Endodermal cell (in vitro differentiated cells): ENCODE results near the gene SDHAF4. TPM values are rescaled to one million over a fixed set of nuclear protein-coding genes. Genes with fewer than 3 reads are reported as not detected.

Source experiments
- DNase-seq: peaks from one replicate; pipeline ENCODE4 v3.0.0-alpha.2; 2017
- H3K27ac ChIP-seq: 2 replicates; pipeline ENCODE4 v1.5.1; 2013; ENCODE audit warnings: mild to moderate bottlenecking, low read depth, low read length, moderate library complexity
- H3K27me3 ChIP-seq: 2 replicates; pipeline ENCODE4 v1.6.1; 2013; ENCODE audit warnings: mild to moderate bottlenecking, low read length, moderate library complexity; ENCODE audit not compliant: insufficient read depth, control insufficient read depth, poor library complexity, severe bottlenecking
- H3K36me3 ChIP-seq: 2 replicates; pipeline ENCODE4 v1.7.0; 2013; ENCODE audit warnings: mild to moderate bottlenecking, low read length, moderate library complexity; ENCODE audit not compliant: control insufficient read depth, insufficient read depth
- H3K4me1 ChIP-seq: one replicate; pipeline ENCODE4 v1.7.0; 2013; ENCODE audit warnings: low read length; ENCODE audit not compliant: control insufficient read depth, insufficient read depth
- H3K4me3 ChIP-seq: 2 replicates; pipeline ENCODE4 v1.5.1; 2013; ENCODE audit warnings: mild to moderate bottlenecking, low read length, moderate library complexity
- H3K9ac ChIP-seq: 2 replicates; pipeline ENCODE4 v1.6.1; 2013; ENCODE audit warnings: mild to moderate bottlenecking, low read length, moderate library complexity; ENCODE audit not compliant: poor library complexity, severe bottlenecking; ENCODE audit errors: extremely low read depth
- H3K9me3 ChIP-seq: 2 replicates; pipeline ENCODE4 v1.6.1; 2013; ENCODE audit warnings: mild to moderate bottlenecking, low read length, moderate library complexity; ENCODE audit not compliant: control insufficient read depth
- H3K27ac Mint-ChIP-seq: 2 replicates; pipeline ENCODE4 v1.8.0; 2020; ENCODE audit warnings: mixed read lengths
- H3K27me3 Mint-ChIP-seq: 2 replicates; pipeline ENCODE4 v1.8.0; 2021; ENCODE audit warnings: mild to moderate bottlenecking, mixed read lengths; ENCODE audit not compliant: insufficient read depth
- H3K36me3 Mint-ChIP-seq: 2 replicates; pipeline ENCODE4 v1.8.0; 2020; ENCODE audit warnings: low read depth, mixed read lengths
- H3K4me1 Mint-ChIP-seq: 2 replicates; pipeline ENCODE4 v1.8.0; 2020; ENCODE audit warnings: mixed read lengths
- H3K4me3 Mint-ChIP-seq: 2 replicates; pipeline ENCODE4 v1.8.0; 2020; ENCODE audit warnings: mild to moderate bottlenecking, moderate library complexity, mixed read lengths
- H3K9me3 Mint-ChIP-seq: 2 replicates; pipeline ENCODE4 v1.8.0; 2020; ENCODE audit warnings: mild to moderate bottlenecking, mixed read lengths
- CTCF ChIP-seq: fragments of 200-600 bp; sonication (generic); conservative IDR thresholded peaks from 2 replicates; pipeline ENCODE4 v1.5.0; 2021; ENCODE audit warnings: antibody characterized with exemption, mild to moderate bottlenecking
- WGBS, 2 experiments: methylation state at CpG; one replicate each; pipeline versions ENCODE4 v1.1.5 to v1.1.7; 2013; ENCODE audit warnings: missing lambda C conversion rate in 2 of 2, mixed read lengths in 1 of 2; ENCODE audit not compliant: insufficient coverage in 1 of 2, insufficient read length in 1 of 2; 5-methylcytosine and 5-hydroxymethylcytosine counted together
- total RNA-seq, 2 donors: library from RNA; stranded (reverse); fragmentation: NEBNext Ultra II Directional in 1 of 2; extraction: Animal tissue kit (Norgen Biotek cat#: 25700) in 1 of 2; gene quantifications; 2 replicates in 1 of 2; 3 replicates in 1 of 2; pipeline ENCODE4 v1.2.1, GENCODE V29; 2021

Gene SDHAF4
- total RNA-seq, 2 donors from 2014 or later: 23.5 to 47.4 TPM

- Mint-ChIP-seq H3K9me3 (no peaks in the 10 kb centered on the region), H3K4me1 (no peaks in the 10 kb centered on the region), H3K27ac (no peak overlapping the region), H3K36me3 (peaks cover 51% of the 10 kb centered on the region), H3K4me3 (no peak overlapping the region), H3K27me3 (no peaks in the 10 kb centered on the region)
- peaks cover 54% of the 10 kb centered on the region for H3K36me3 ChIP-seq
- H3K9me3 ChIP-seq: peaks cover 5% of the 10 kb centered on the region
- no peak overlapping the region for H3K27ac ChIP-seq
- no peak for TF ChIP-seq CTCF
- no peak overlapping the region for H3K9ac ChIP-seq
- DNase-seq: no peak
- 100% methylated on average over 1 of the region's 1 CpG; no CpG with 5 or more reads in 1 of the 2 experiments for WGBS, 2 experiments
- H3K4me1 ChIP-seq: no peaks in the 10 kb centered on the region
- no peaks in the 10 kb centered on the region for H3K27me3 ChIP-seq
- no peak overlapping the region for H3K4me3 ChIP-seq
Measured at GRCh38 chr6:70586114-70586513, 19.4 kb downstream of the SDHAF4 start.

GRCh38 chr6:70590400-70590799, 23.7 kb downstream of the SDHAF4 start:
- no peaks in the 10 kb centered on the region for H3K27me3 ChIP-seq
- H3K27ac ChIP-seq: no peak overlapping the region
- peaks cover 3% of the 10 kb centered on the region for H3K4me1 ChIP-seq
- no peak overlapping the region for H3K4me3 ChIP-seq
- H3K36me3 Mint-ChIP-seq: peaks cover 42% of the 10 kb centered on the region
- TF ChIP-seq CTCF: no peak
- peaks cover 21% of the 10 kb centered on the region for H3K9me3 Mint-ChIP-seq
- H3K4me3 Mint-ChIP-seq: no peak overlapping the region
- H3K27me3 Mint-ChIP-seq: no peaks in the 10 kb centered on the region
- no peak for DNase-seq
- H3K4me1 Mint-ChIP-seq: peaks cover 7% of the 10 kb centered on the region
- no peak overlapping the region for H3K27ac Mint-ChIP-seq
- peaks cover 44% of the 10 kb centered on the region for H3K36me3 ChIP-seq
- H3K9me3 ChIP-seq: peaks cover 39% of the 10 kb centered on the region
- no peak overlapping the region for H3K9ac ChIP-seq

- Histone ChIP-seq H3K4me1 (peaks cover 3% of the 10 kb centered on the region), H3K4me3 (peak overlapping the region; percentile 56), H3K27ac (no peak overlapping the region), H3K9me3 (peaks cover 39% of the 10 kb centered on the region), H3K27me3 (no peaks in the 10 kb centered on the region), H3K36me3 (peaks cover 29% of the 10 kb centered on the region), H3K9ac (no peak overlapping the region)
- Mint-ChIP-seq H3K36me3 (peaks cover 31% of the 10 kb centered on the region), H3K27ac (no peak overlapping the region), H3K27me3 (no peaks in the 10 kb centered on the region), H3K9me3 (peaks cover 21% of the 10 kb centered on the region), H3K4me3 (no peak overlapping the region), H3K4me1 (peaks cover 7% of the 10 kb centered on the region)
- DNase-seq: no peak
- WGBS, 2 experiments: 85 to 86% methylated on average over 4 to 5 of the region's 5 CpGs
- TF ChIP-seq CTCF: no peak
Measured at GRCh38 chr6:70592391-70593117, 25.8 kb downstream of the SDHAF4 start.
